Uterus (tissue), 4 donors: ENCODE measurements around the gene HOXC12. TPM values are rescaled to one million over a fixed set of nuclear protein-coding genes. Genes with fewer than 3 reads are reported as not detected.

Experiments
- DNase-seq, 2 donors: peaks; one replicate each; pipeline ENCODE4 v3.0.0-alpha.2; 2019 to 2020
- H3K27ac ChIP-seq, 2 donors: fragments of 200-600 bp; sonication (generic); 1 replicate in 1 of 2; 2 replicates in 1 of 2; pipeline ENCODE4 v1.5.1; 2016 to 2018
- H3K27me3 ChIP-seq, 2 donors: fragments of 200-600 bp; sonication (generic); one replicate each; pipeline ENCODE4 v1.5.1; 2018 to 2019; ENCODE audit warnings: control low read depth in 1 of 2
- H3K36me3 ChIP-seq, 2 donors: fragments of 200-600 bp; sonication (generic); one replicate each; pipeline ENCODE4 v1.5.1; 2019; ENCODE audit warnings: control low read depth in 1 of 2
- H3K4me1 ChIP-seq, 2 donors: fragments of 200-600 bp; sonication (generic); one replicate each; pipeline ENCODE4 v1.5.1; 2018 to 2019; ENCODE audit warnings: control low read depth in 1 of 2
- H3K4me3 ChIP-seq, 2 donors: fragments of 200-600 bp; sonication (generic); 1 replicate in 1 of 2; 2 replicates in 1 of 2; pipeline ENCODE4 v1.5.1; 2018 to 2019; ENCODE audit warnings: mild to moderate bottlenecking in 1 of 2
- H3K9me3 ChIP-seq, 2 donors: fragments of 200-600 bp; sonication (generic); one replicate each; pipeline ENCODE4 v1.5.1; 2019; ENCODE audit warnings: control low read depth in 1 of 2
- CTCF ChIP-seq, 4 experiments: fragments of 200-600 bp in 2 of 4; fragments of 450-650 bp in 2 of 4; sonication (generic) in 2 of 4; IDR thresholded peaks; one replicate each; pipeline ENCODE4 v1.5.1; 2016 to 2019; ENCODE audit warnings: antibody characterized with exemption in 4 of 4, mild to moderate bottlenecking in 2 of 4, moderate library complexity in 1 of 4
- POLR2A ChIP-seq, 2 donors: fragments of 450-650 bp; IDR thresholded peaks; one replicate each; pipeline ENCODE4 v1.6.1; 2016; ENCODE audit warnings: antibody characterized with exemption in 2 of 2, mild to moderate bottlenecking in 1 of 2, moderate library complexity in 1 of 2
- intact Hi-C: fragments of 100-400 bp; cut with DNase I; formaldehyde crosslinking; loops from one replicate; pipeline ENCODE4 v1.15.1; 2023; ENCODE audit warnings: low total_unique reads
- total RNA-seq, 4 donors: library from RNA; depleted of rRNA in 3 of 4; stranded (reverse); fragments of >200 nt in 3 of 4; gene quantifications; one replicate each; pipeline versions ENCODE4 v1.1.0 to v1.2.4, GENCODE V29; 2014 to 2023
- donor health status: DM: yes; HTN: yes; CAD: no.

The HOXC12 gene
- total RNA-seq, 4 donors from 2014 or later, result not detected

- TF ChIP-seq POLR2A (IDR thresholded peaks at IDR 0.05) (no peak), CTCF (IDR thresholded peaks at IDR 0.05) (no peak)
- no peak for DNase-seq
- peaks cover 29 to 68% of the 10 kb centered on the region in 2 donors for H3K27me3 ChIP-seq
- intact Hi-C loops, result no loop called here
- no peak overlapping the region for H3K4me3 ChIP-seq
- H3K9me3 ChIP-seq, result no peaks in the 10 kb centered on the region
- H3K36me3 ChIP-seq, result no peaks in the 10 kb centered on the region
- H3K27ac ChIP-seq, result no peak overlapping the region
- H3K4me1 ChIP-seq, result peaks cover 0 to 2% of the 10 kb centered on the region in 2 donors
Measured at GRCh38 chr12:53978477-53979356, 24.0 kb downstream of the HOXC12 start.

GRCh38 chr12:53980104-53980801 lies 25.6 kb downstream of the HOXC12 start:
- Histone ChIP-seq H3K36me3 (no peaks in the 10 kb centered on the region), H3K9me3 (no peaks in the 10 kb centered on the region), H3K4me3 (no peak overlapping the region), H3K4me1 (peaks cover 0 to 2% of the 10 kb centered on the region in 2 donors), H3K27me3 (peaks cover 21 to 68% of the 10 kb centered on the region in 2 donors), H3K27ac (no peak overlapping the region)
- intact Hi-C loops, result no loop called here
- no peak for TF ChIP-seq CTCF (IDR thresholded peaks at IDR 0.05)
- no peak for TF ChIP-seq POLR2A (IDR thresholded peaks at IDR 0.05)
- DNase-seq, result no peak

GRCh38 chr12:53980802-53981496 lies 26.2 kb downstream of the HOXC12 start:
- no peak for TF ChIP-seq POLR2A (IDR thresholded peaks at IDR 0.05)
- TF ChIP-seq CTCF (IDR thresholded peaks at IDR 0.05), result no peak
- no peaks in the 10 kb centered on the region for H3K9me3 ChIP-seq
- intact Hi-C loops, result no loop called here
- no peak overlapping the region for H3K4me3 ChIP-seq
- no peak overlapping the region for H3K27ac ChIP-seq
- H3K27me3 ChIP-seq, result peaks cover 22 to 68% of the 10 kb centered on the region in 2 donors
- no peak for DNase-seq
- no peaks in the 10 kb centered on the region for H3K36me3 ChIP-seq
- H3K4me1 ChIP-seq, result peaks cover 0 to 9% of the 10 kb centered on the region in 2 donors

- H3K27ac ChIP-seq, result no peak overlapping the region
- peaks cover 0 to 10% of the 10 kb centered on the region in 2 donors for H3K4me1 ChIP-seq
- no peak for DNase-seq
- TF ChIP-seq CTCF (IDR thresholded peaks at IDR 0.05) (no peak), POLR2A (IDR thresholded peaks at IDR 0.05) (no peak)
- intact Hi-C loops, result no loop called here
- H3K27me3 ChIP-seq, result peaks cover 17 to 68% of the 10 kb centered on the region in 2 donors
- H3K9me3 ChIP-seq, result no peaks in the 10 kb centered on the region
- no peak overlapping the region for H3K4me3 ChIP-seq
- H3K36me3 ChIP-seq, result no peaks in the 10 kb centered on the region
Measured at GRCh38 chr12:53981634-53982565, 27.2 kb downstream of the HOXC12 start.
